HG03060 (cell line): ENCODE results near the gene LRIT1.
A peak's percentile ranks its signal among the peaks of the same experiment; 100 is the strongest.
"Not testable (repeated sequence)": the region's sequence is repeated elsewhere in the genome, so short reads cannot be mapped to it uniquely, and the experiment has no call there.

Source experiments
- ATAC-seq: cut with Tn5 transposase; IDR thresholded peaks from one replicate; pipeline ENCODE4 v1.9.1; 2021; ENCODE audit warnings: low read depth, moderate number of reproducible peaks; ENCODE audit not compliant: unreplicated experiment

Gene LRIT1

GRCh38 chr10:84241185-84241790 lies at the start of gene LRIT1:
Gene LRIT1 (minus strand): TSS chr10:84241546. CDS start chr10:84241439, 107 bp downstream.
- no peak for ATAC-seq

GRCh38 chr10:84290235-84290634 lies 48.9 kb upstream of the LRIT1 start:
- ATAC-seq: no peak

- no peak for ATAC-seq
Measured at GRCh38 chr10:84289521-84290200, 48.3 kb upstream of the LRIT1 start.

GRCh38 chr10:84288151-84288550 lies 46.8 kb upstream of the LRIT1 start:
- ATAC-seq: no peak

- ATAC-seq: no peak
Measured at GRCh38 chr10:84286695-84287094, 45.3 kb upstream of the LRIT1 start.

- ATAC-seq: not testable (repeated sequence)
Measured at GRCh38 chr10:84279876-84280475, 38.6 kb upstream of the LRIT1 start.

- ATAC-seq: no peak
Measured at GRCh38 chr10:84270708-84271107, 29.4 kb upstream of the LRIT1 start.

- no peak for ATAC-seq
Measured at GRCh38 chr10:84269773-84270172, 28.4 kb upstream of the LRIT1 start.

- ATAC-seq: no peak
Measured at GRCh38 chr10:84269162-84269561, 27.8 kb upstream of the LRIT1 start.

GRCh38 chr10:84267503-84268126 lies 26.3 kb upstream of the LRIT1 start:
- peak; percentile 54 for ATAC-seq

- no peak for ATAC-seq
Measured at GRCh38 chr10:84265418-84265817, 24.1 kb upstream of the LRIT1 start.

- ATAC-seq: peak; percentile 67
Measured at GRCh38 chr10:84264611-84265141, 23.3 kb upstream of the LRIT1 start.

GRCh38 chr10:84263716-84264115 lies 22.4 kb upstream of the LRIT1 start:
- no peak for ATAC-seq

- no peak for ATAC-seq
Measured at GRCh38 chr10:84262190-84262956, 21.0 kb upstream of the LRIT1 start.

- no peak for ATAC-seq
Measured at GRCh38 chr10:84261236-84261915, 20.0 kb upstream of the LRIT1 start.

GRCh38 chr10:84258034-84258695 lies 16.8 kb upstream of the LRIT1 start:
- ATAC-seq: no peak

- no peak for ATAC-seq
Measured at GRCh38 chr10:84257343-84258020, 16.1 kb upstream of the LRIT1 start.

GRCh38 chr10:84256510-84257342 lies 15.4 kb upstream of the LRIT1 start:
- no peak for ATAC-seq
